HG03045 (cell line): Measurements from ENCODE around the gene SYN1.

Experiments used
- ATAC-seq: cut with Tn5 transposase; IDR thresholded peaks from one replicate; pipeline ENCODE4 v1.9.1; 2021; ENCODE audit warnings: mild to moderate bottlenecking, moderate library complexity; ENCODE audit not compliant: unreplicated experiment

Gene SYN1

DNA sequence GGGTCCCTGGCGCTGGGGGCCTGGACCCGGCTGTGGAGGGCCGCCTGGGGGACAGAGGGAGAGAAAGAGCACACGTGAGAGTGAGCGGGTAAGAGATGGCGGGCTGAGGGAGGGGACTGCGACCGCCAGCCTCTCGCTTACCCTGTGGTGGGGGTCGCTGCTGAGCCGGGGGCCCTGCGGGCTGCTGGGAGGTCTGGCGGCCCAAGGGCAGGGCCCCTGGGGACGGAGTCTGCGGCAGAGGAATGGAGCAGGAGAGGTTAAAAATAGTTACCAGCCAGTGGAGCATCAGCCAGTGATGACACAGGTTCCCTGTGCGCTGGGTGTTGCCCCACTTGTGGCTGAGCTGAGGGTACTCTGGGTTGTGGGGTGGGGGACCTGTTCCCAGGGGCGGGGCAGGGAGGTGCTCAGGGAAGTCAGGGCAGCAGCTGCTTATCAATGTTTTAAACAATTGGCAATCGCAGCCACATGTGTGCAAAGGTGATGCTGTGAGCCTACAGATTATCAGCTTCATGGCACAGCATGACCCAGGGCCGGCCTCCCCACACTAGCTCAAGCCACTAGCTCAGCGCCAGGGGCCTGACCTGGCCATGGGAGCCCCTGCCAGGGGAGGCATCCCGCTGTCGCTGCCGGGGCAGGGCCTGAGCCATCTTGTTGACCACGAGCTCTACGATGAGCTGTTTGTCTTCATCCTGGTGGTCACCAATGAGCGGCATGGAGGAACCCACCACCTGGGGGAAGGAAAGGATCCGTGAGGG, 44.9 kb downstream of the SYN1 start:
- no peak for ATAC-seq

DNA sequence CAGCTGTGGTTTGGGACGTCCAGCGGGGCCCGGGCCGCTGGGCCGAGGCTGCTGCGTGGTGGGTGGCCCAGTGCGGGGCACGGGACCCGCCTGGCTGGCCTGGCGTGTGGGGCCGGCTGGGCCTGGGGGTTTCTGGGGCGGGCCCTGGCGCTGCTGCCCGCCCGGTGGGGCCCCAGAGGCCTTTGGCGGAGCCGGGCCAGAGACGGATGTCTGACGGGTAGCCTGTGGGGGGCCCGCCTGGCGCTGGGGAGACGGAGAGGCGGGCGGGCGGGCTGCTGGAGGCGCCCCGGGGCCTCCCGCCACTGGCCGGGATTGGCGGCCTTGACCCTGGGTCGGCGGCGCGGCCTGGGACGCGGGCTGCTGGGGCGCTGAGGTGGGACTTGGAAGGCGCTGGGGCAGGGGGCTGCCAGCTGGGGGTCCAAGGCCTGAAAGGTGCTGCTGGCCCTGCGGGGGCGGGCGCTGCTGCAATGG, 45.5 kb downstream of the SYN1 start:
- ATAC-seq: no peak

GRCh38 chrX:47573341-47574075, 46.1 kb downstream of the SYN1 start:
- no peak for ATAC-seq

- no peak for ATAC-seq
Measured at GRCh38 chrX:47572773-47573340, 46.8 kb downstream of the SYN1 start.

GRCh38 chrX:47571896-47572295, 47.8 kb downstream of the SYN1 start:
- ATAC-seq: no peak

GRCh38 chrX:47571215-47571614, 48.4 kb downstream of the SYN1 start:
- no peak for ATAC-seq

DNA sequence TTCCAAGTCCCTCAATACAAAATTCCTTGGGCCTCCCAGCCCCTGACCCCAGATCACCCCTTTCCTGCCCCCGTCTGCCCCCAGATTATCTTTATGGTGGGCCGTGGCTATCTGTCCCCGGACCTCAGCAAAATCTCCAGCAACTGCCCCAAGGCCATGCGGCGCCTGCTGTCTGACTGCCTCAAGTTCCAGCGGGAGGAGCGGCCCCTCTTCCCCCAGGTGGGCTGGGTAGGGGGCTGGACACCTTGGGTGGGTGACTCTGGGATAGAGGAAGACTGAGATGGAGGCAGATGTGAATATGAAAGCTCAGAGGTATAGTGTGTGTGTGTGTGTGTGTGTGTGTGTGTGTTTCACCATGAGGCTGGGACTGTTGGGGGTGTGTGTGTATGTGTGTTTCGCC, 48.9 kb downstream of the SYN1 start:
- ATAC-seq: no peak

GRCh38 chrX:47568656-47569295, 50.9 kb downstream of the SYN1 start:
- ATAC-seq: no peak

DNA sequence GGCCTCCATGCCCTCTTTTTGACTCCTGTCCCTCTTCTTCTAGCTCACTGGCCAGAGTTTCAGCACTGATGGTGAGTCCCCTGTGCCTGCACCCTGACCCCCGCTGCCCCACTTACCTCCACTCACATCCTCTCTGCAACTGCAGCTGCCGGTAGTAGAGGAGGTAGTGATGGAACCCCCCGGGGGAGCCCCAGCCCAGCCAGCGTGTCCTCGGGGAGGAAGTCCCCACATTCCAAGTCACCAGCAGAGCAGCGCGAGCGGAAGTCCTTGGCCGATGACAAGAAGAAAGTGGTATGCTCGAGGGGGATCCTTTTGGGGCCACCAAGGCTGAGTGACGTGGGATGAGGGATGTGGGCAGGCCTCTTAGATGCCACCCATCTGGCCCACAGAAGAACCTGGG, 52.8 kb downstream of the SYN1 start:
- ATAC-seq: no peak

DNA sequence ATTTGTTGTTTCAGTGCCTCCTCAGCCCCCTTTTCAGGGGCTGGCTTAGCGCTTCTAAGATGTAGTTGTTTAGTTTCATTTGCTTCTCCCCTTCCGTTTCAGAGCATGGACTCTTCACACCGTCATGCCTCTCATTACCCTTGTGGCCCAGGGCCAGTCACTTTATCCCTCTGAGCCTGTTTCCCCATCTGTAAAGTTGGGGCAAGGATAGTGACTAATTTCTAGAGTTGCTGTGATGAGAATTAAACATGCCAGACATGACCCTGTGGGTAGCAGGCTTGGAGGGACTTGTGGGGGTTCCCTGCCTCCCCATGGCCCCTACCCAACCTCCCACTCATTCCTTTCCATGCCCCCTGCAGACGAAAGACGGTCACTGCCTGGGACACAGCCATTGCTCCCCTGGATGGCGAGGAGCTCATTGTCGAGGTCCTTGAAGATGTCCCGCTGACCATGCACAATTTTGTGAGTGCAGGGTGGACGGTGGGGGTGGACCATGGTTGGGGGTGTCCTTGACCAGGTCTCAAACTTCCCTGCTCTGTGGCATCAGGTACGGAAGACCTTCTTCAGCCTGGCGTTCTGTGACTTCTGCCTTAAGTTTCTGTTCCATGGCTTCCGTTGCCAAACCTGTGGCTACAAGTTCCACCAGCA, 55.1 kb downstream of the SYN1 start:
- no peak for ATAC-seq

DNA sequence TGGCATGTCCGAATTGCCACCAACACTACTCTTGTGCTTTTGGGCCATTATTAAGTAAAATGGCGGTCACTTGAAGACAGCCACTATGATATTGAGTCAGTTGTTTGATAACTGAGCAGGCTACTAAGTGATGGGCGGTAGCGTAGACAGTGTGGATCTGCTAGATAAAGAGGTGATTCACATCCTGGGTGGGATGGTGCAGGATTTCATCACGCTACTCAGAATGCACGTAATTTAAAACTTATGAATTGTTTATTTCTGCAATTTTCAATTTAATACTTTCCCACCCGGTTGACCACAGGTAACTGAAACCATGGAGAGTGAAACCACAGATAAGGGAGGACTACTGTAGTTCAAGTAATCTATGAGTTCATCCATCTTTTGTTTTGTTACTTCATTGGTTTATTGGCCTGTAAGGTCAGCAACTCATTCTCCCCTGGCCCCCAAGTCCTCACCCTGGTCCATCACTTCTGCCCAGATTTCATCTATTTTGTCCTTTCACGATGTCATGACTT, 55.8 kb downstream of the SYN1 start:
- ATAC-seq: no peak

DNA sequence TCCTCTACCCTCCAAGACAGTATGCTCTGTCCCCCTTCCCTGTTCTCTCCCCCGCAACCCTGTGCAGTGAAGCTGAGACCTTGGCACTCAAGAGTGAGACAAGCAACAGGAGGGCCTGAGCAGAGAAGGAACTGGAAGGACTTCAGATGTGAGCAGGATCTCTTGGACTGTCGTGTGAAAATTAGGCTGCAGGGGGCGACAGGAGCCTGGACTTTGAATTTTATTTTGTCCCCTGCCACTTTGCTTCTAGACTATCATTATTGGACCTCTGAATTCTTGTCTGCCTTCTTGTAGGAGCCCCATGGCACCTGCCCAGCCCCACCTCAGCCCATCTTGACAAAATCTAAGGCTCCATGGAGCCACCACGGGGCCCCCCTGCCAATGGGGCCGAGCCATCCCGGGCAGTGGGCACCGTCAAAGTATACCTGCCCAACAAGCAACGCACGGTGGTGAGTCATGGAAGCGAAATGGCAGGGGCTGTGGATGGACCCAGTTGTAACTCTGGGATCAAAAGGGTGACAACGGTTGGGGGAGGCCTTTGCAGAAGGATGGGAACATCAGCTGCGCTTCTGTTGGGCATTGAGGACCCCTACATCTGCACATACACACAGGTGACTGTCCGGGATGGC, 56.9 kb downstream of the SYN1 start:
- no peak for ATAC-seq

GRCh38 chrX:47561659-47562151, 58.0 kb downstream of the SYN1 start:
- ATAC-seq: no peak

DNA sequence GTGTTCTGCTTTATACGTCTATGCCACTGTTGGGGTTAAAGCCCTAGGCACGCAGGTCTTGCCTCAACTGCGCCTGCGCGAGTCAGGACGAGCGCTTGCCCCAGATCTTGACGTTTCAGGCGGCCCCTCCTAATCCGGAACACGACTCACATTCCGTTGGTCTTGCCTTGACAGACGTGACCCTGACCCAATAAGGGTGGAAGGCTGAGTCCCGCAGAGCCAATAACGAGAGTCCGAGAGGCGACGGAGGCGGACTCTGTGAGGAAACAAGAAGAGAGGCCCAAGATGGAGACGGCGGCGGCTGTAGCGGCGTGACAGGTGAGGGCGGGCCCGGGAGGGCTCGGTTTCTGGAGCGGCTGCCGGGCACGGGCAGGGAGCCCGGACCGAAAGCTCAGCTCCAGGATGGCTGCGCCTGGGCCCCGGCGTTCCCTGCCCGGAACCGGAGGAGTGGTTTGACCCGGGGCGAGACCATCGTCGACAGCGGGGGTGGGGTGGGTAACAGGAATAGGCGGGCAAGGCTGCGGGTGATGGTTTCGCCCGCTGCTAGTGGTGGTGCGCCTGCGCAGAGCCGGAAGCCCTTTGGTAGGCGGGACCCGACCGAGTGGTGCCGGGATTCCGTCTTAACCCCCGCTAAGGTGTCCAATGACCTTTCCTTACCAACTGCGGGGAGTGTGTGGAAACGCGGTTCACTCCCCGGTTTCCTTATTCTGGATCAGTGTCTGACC, 58.6 kb downstream of the SYN1 start, which contains the start of gene ARAF:
Gene ARAF (plus strand): TSS at position 272 of the 725 bp plus-strand sequence. CDS start 1,763 bp downstream, outside the sequence.
- peak; percentile 87 for ATAC-seq

DNA sequence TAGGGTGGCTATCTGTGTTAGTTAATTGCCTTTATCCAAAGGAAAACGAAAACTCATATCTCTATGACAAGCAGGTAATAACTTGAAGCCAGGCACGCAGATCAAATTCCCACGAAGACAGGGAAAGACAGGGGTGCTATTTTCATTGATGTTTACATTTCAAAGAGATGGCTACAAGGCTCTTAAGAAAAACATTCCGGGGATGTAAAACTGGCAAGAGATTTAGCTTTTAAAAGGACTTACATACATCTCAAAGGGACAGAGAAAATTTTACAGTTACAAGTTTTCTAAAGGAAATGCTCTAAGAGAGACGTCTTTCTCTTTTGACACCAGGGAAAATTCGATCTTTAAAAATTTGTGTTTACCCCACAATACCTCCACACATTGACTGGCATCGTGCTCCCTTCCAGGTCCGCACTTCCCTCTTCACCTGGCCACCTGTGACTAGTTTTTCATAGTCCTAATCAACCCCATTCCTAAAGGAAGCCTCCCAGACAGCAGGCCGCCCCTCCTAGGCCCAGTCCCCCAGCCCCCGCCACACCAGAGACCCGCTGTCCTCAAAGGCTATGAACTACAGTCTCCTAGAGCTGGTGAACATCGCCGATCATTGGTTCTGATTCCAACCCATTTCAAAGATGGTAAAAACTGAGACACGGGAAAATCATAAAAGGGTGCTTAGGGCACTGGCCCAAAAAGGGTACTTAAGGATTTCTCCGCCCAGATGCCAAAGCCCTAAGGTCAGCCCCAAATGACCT, 59.3 kb downstream of the SYN1 start:
- ATAC-seq: no peak

DNA sequence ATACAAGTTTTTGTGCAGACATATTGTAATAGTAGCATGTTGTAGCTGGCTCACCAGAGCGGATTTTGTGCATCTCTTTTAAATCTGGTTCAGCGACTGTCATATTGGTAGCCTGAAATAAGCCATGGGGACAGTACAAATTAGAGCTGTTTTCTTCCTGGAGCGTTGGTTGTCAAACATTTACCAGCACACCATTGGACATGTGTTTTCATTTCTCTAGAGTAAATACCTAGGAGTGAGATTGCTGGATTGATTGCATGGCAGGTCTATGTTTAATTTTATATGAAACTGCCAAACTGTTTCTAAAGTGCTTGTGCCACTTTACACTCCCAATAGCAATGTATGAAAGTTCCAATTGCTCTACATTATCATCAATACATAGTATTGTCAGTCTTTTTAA, 61.2 kb downstream of the SYN1 start:
- no peak for ATAC-seq

DNA sequence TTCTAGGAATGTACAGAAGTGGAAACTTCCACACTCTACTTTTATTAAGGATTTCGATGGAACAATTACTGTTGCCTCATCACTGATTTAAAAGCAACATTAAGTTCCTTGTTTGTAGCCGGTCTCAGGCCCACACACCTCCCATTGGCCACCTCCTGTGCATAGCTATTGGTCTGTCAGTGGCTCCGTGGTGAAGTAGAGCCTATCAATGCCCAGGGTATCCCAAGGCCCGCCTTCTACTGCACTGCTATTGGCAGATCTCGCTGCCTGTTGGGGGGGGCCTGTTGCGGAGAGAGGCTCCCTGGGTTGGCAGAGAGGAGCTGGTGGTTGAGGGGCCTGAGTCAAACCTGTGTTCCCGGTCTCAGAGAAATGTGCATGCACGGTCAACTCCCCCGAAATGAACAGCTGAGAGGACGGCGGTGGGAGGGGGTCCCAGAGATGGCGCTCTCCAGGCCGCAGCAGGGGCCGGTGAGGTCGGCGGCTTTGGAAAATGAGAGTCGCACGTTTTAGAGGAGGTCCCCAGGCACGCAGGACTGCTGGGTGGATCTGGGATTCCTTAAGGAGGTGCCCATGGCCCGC, 63.5 kb downstream of the SYN1 start:
- peak; percentile 94 for ATAC-seq

GRCh38 chrX:47543496-47543895, 76.2 kb downstream of the SYN1 start:
- no peak for ATAC-seq
